SKM-1 (cell line): ENCODE results near the gene RAB6B.
"Not testable (repeated sequence)": the region's sequence is repeated elsewhere in the genome, so short reads cannot be mapped to it uniquely, and the experiment has no call there.

Experiments
- DNase-seq: peaks from one replicate; lab custom pipeline; 2025; ENCODE audit not compliant: unreplicated experiment; lab: John Stamatoyannopoulos, UW

Gene RAB6B

GRCh38 chr3:133820889-133821675 is 74.6 kb downstream of the RAB6B start:
- no peak for DNase-seq

- no peak for DNase-seq
Measured at GRCh38 chr3:133820129-133820528, 75.6 kb downstream of the RAB6B start.

DNA sequence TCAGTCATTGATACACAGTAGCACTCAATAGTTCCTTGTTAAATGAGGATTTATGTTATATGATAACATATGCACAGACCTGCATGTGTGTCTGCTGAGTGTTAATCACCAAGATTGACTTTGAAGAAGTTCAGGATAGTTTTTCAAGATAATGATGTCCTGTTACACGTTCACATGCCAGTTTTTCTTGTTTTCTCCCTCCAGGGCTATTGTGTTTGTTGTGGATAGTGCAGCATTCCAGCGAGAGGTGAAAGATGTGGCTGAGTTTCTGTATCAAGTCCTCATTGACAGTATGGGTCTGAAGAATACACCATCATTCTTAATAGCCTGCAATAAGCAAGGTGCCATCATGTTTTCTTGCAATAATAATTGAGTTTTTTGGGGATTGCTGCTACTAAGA is 80.3 kb downstream of the RAB6B start:
- no peak for DNase-seq

DNA sequence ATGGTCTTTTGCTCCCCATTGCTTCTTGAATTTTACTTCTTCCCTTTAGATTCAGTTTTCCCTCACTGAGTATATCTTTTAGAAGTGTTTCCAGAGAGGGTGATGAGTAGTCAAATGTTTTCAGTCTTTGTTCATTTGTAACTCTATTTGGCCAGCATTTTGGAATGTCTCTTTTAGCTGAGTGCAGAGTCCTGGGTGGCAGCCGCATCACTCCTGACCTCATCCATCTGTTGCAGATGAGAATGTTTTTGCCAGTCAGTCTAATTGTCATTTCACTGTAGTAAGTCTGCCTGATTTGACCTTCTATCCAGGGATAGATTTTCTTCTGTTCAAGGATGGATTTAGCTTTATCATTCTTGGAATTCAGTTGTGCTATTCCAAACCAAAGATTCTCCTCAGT is 82.8 kb downstream of the RAB6B start:
- DNase-seq: no peak

- peak; percentile 85 for DNase-seq
Measured at GRCh38 chr3:133805702-133806475, 89.8 kb downstream of the RAB6B start, which contains the start of gene SRPRB. Gene SRPRB, plus strand, starts transcription at chr3:133805815. Its CDS starts 34 bp downstream, at chr3:133805849.

GRCh38 chr3:133805384-133805701 is 90.3 kb downstream of the RAB6B start:
- no peak for DNase-seq

- DNase-seq: no peak
Measured at GRCh38 chr3:133804896-133805295, 90.8 kb downstream of the RAB6B start.

GRCh38 chr3:133803469-133803868 is 92.2 kb downstream of the RAB6B start:
- DNase-seq: no peak

DNA sequence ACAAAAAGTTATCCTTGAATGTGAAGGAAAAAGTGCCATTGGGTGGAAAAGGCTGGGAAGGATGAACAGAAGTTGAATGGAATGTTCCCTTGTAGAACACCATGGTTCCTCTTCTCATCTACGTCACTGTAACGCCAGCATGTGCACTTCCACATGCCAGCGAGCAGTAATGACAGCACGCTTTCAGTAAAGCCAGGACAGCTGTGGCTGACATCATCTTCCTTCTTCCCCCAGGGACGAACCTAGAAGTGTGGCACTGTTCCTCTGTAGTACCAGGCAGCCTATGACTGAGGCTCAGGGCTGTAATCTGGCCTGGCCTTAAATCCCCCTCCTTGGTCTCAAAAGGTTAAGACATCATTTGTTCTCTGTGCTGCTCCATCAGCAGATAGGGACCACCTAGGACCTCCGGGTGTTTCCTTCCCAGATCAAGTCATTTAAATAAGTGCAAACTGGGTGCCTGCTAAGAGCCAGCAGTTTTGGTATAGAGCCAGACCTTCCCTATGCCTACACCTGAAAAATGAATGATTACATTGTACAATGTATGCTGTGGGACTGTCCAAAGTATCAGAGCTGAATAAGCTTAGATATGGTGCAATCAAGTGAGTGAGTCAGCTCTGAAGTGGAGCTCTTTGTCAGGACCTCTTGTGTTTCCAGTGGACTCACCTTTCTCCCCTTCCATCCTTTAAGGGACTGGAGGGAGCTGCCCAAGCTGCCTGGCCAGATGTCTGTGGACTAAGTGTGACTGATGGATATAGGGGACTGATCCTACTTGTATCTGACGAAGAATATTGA is 95.7 kb downstream of the RAB6B start:
- DNase-seq: no peak

GRCh38 chr3:133797396-133798105 is 98.1 kb downstream of the RAB6B start:
- DNase-seq: no peak

DNA sequence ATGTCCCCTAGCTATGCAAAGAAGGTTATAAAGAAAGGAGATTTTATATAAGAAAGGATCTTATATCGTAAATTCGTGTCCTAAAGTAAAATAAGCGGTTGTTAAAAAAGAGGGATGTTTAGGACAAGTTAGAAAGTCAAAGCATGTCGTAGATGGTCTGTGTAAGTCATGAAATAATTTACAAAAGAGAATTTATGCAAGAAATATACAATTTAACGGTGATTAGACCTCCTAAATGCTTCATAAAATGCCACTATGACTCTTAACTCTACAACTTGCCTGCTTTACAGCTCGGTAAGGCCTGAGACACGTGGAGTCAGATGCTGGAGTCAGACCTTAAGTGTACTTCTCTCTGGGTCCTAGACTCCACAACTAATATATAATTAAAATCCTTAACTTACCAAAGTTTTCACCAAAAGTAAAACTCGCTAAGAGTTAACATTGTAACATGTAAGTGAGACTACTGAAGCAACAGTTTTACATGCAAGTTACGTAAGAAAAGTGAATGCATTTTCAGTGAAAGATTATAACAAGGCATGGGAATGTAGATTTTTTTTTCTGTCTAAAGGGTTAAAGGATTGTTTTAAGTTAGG is 103.4 kb downstream of the RAB6B start:
- DNase-seq: no peak

DNA sequence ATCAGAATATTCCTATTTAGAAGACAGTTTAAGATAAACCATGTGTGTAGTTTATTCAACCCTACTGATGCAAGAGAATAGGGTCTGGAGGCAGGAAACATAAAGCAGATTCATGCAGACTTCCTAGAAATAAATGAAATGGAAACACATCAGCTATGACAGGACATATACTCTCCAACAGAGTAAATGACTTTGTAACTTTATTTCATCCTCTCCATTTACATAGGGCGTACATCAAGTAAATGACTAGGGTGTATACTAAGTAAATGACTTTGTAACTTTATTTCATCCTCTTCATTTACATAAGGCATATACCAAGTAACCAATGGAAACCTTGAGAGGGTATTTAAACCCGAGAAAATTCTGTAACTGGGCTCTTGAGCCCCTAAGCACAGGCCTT is 107.7 kb downstream of the RAB6B start:
- DNase-seq: no peak

GRCh38 chr3:133783762-133784161 is 111.9 kb downstream of the RAB6B start:
- no peak for DNase-seq

DNA sequence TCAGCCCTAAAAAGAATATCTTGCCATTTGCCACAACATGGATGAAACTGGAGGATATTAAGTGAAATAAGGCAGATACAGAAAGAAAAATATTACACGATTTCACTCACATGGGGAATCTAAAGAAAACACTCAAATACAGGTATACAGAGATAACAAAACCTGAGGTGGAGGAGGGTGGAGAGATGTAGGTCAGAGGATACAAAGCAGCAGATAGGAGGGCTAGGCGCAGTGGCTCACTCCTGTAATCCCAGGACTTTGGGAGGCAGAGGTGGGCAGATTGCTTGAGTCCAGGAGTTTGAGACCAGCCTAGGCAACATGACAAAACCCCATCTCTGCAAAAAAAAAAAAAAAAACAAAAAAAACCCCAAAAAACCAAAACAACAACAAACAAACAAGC is 113.2 kb downstream of the RAB6B start:
- no peak for DNase-seq

- no peak for DNase-seq
Measured at GRCh38 chr3:133781570-133781969, 114.1 kb downstream of the RAB6B start.

DNA sequence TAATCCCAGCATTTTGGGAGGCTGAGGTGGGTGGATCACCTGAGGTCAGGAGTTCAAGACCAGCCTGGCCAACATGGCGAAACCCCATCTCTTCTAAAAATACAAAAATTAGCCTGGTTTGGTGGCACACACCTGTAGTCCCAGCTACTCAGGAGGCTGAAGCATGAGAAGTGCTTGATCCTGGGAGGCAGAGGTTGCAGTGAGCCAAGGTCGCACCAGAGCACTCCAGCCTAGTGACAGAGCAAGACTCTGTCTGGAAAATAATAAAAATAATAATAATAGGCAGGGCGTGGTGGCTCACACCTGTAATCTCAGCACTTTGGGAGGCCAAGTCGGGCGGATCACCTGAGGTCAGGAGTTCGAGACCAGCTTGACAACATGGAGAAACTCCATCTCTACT is 114.9 kb downstream of the RAB6B start:
- DNase-seq: not testable (repeated sequence)

DNA sequence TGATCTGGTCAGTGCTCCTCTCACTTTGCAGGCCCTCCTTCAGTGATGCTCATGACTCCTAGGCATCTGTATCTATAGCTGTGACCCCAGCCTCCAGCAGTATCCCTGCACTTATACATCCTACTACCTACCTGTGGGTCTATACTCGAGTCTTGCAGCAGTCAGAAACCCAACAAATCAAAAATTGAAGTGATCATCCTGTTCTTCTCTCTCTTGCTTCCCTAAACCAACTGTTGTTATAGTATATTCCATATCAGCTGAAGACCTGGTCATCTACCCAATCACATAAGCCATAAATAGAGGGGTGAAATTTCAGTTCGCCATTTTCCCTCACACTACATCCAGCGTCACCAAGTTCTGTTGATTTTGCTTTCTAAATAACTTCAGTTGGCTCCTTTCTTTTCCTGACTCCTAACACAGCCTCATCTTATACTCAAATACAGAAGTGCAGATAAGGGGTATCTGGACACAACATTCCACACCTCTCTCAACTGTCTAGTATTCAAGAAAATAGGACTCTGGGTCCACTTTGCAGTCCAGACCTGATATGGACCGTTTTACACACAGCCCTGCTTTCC is 116.0 kb downstream of the RAB6B start:
- DNase-seq: no peak

DNA sequence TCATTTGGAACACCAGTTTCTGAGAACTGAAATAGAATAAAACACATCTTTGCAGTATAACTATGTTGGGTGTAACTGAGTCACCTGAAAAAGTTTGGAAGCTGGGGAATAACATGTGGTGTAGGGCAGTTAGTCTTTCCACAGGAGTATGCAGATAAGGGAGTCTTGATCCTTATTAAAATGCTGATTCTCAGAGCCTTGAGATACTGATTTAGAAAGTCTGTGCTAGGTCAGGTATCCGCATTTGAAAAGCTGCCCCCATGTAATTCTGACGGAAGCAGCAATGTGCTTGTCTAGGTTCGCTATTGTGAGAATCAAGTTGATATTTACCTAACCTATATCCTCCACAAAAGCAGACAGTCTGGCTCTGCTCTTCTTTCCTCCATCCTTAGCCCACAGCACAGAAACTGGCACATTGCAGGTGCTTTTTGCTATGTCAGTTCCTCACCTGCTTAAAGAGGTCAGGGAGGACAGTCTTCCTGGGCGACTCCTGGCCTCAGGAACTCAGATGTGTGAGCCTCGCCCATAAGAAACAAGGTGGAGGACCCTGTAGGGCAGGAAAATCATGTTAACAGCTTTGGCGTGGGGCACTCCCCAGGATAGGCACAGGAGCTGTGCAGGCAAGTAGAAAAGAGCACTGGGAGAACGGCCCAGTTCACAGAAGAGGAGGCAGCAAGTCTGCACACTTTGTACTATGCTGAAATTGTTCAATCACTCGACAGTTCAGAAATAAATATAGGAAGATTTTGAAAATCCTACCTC is 117.7 kb downstream of the RAB6B start:
- DNase-seq: no peak

DNA sequence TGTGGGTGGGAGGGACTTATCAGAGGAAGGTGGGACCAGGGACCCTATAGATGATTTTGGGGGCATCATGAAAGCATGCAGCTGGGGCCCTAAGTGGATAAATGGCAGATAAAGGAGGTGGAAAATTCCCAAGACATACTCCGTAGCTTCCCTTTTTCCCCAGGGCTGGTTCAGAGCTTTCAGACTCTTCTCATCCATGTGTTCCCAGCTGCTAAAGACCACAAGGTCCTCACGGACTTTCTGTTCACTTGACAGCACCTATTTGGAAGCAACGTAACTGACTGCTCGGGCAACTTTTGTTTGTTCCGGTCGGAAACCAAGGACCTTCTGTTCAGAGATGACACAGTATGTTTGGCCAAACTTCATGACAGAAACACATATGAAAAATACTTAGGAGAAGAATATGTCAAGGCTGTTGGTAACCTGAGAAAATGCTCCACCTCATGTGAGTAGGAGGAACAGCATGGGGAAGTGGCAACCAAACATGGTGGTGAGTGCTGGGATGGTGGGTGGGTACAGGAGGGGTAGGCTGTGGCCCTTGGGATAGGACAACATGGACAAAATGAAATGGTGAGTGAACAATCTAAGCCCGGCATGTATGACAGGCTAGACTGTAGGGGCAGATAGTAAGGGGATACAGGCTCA is 118.8 kb downstream of the RAB6B start:
- no peak for DNase-seq
